Measurements from ENCODE around the gene RNF220.

The RNF220 gene

DNA sequence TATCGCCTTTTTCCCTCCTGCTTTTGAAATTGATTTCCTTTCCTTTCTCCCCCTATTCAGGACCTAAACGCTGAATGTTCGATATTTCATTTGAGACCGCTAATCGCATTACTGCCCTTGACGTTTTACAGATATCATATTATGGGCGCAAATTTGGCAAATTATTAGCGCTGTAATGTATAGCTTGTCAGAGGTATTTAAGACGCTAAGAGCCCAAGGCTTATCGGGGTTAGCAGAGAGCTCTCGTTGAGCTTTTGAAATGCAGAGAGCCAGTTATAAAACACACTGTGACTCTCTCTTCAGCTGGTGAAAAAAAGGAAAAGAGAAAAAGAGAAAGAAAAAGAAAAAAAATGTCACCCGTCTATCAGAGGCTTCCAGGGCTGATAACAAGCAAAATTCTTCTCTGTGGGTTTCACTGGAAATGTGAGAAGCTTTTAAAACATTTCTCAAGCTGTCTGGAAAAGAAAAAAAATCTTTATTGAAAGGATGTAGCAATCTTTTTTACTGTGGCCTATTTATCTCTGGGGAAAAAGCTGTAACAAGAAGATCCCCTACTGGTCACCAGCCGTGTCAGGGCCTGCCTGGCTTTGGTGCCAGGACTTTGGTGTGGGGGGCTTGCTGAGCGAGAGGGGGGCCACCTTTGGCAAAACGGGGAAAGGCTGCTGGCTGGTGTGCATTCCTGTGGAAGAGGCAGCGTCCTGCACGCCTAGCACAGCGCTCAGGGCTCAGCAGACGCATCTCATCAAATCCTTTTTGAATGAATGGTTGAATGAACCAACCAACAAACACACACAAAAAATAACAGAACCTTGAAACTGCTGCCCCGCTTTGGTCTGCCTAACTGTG lies 119.8 kb downstream of the RNF220 start:
- no peak for DNase-seq

DNA sequence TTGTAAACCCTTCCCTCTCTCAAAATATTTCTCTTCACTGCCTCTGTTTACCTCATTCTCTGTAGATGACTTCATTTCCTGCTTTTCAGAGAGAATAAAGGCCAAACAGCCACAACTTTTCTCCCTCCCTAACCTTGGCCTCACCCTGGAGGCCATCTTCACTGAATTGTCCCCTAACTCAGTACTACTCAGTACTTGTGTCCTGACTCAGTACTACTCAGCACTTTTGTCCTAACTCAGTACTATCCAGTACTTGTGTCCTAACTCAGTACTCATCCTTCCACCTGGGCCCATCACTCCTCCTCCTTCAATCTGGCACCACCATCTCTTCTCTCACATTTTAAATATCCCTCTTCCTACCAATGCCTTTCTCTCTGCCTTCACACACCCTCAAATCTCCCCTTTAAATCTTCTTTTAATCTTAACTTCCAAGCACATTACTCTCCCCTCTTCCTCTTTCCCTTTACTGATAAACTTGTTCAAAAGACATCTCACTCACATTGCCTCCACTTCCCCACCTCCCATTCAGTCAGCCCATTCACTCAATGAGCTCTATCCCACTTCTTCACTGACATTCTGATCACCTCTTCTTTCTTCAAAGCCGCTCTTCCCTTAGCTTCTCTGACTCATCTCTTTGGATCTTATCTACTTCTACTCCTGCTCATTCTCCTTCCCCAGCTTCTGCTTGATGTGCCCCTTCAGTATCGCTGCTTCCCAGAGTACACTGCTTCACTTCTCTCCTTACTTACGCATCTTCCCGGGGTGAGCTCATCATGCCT lies 121.4 kb downstream of the RNF220 start:
- no peak for DNase-seq

DNA sequence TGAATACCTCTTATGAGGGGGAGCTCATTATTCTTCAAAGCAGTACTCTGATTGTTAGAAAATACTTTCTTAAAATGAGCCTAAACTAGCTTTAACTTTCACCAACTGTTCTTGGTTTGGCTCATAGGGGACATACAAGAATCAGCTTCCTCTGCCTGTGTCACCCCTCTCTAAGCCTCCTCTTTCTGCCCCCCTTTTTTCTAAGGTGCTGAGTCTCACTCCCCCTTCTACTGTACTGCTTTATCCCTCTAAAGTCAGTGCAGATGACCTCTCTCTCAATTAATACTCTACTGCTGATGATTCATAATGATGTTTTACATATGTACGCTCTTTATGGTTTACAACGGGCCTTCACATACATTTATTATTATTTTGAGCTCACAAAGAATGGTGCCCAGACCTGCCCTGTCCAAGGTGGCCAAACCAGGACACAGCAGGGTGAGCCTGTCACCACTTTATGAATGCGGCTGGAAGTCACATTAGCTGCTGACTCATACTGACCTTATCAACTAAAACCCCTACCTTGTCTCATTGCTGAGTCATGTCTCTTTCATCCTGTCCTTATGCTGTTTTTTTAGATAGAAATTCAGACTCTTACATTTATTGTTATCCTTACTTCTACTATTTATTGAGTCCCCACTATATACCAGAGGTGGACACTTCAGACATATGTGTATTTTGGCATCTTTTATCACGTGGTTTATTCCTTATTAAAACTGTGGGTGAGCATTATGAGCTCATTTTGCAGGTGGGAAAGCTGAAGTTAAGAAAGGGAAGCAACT lies 126.9 kb downstream of the RNF220 start:
- DNase-seq: no peak

DNA sequence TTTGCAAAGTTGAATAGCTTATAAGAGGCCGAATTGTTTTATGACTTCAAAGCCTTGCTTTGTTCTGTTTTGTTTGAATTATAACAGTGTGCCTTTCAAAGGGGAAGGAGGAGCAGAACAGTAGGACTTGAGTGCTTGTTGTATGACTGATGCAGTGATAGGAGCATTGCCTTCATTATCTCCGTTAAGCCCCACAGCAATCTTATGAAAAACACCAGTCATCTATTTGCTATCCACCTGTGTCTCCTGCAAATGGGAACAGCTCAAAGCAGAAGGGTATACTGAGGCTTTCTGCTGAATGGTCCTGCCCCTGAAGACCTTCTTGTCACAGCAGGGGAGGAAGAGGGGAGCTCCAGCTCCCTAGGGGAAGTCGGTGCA lies 127.5 kb downstream of the RNF220 start:
- DNase-seq: no peak

DNA sequence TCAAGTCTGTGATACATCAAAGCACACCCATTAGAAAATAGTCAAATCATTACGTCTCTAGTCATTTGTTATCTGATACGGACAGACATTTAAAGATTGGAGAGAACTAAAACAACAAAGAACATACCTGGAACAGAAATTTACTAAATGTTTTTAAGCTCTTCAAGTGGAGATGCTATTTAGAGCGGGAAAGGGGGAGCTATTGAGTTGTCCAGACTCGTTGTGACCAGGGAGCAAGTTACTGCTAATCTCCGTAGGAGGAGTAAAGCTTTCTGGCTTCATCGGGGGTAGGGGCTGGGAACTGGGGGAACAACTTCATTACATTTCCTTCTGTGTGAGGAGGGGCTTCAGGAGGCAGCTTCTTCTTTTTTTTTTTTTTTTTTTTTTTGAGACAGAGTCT lies 129.7 kb downstream of the RNF220 start:
- DNase-seq: no peak

DNA sequence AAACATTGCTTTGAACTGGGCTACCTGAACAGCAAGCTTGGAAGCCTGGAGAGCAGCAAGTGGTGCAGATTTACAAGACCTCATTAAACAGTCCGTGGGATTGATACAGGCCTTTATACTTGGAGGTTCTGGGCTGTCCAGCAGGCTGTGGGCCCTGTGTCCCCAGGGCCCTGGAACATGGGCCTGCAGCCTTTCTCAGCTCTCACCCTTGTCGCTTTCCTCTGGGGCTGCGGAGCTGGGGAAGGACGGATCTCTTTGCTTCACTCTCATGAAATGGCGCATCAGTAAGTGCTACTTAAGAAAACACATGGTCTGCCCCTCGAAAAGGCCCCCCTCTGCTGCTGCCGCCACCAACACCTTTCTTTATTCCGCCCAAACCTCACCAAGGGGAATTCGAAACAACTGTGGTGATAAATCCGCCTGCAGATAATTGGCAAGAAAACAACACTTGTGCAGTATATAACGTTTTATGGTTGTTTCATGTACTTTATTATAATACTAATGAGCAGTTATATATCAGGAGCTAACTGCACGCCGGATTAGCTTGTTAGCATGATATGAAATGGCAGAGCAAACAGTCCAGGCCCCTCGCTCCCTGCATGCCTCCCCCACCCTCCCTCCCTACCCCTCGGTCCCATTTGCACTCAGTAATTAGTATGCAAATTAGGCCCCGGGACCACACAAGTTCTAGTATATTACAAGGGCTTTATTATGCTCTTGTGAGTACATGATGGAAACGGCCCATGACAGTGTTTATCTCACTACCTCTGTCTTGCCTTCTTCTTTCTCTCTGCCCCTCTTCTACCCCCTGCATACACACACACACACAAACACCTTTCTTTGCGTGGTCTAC lies 131.5 kb downstream of the RNF220 start:
- DNase-seq: no peak

DNA sequence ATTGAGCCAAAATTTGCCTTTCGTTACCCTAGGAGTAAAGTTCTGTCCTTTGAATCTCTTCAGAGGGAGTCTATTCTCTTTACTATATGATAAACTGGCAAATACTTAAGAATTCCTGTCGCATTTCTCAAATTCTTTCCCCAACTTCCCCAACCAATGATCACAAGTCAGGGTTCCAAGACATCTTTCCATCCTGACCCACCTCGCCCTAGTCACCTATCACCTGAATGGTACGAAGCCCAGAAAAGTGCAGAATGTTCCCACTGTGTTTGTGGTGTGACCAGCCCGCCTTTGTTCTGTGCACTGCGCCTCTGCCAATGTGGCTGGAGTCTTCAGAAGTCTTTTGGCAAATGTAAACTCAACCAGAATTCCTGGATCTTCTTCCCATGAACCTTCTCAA lies 132.5 kb downstream of the RNF220 start:
- no peak for DNase-seq

DNA sequence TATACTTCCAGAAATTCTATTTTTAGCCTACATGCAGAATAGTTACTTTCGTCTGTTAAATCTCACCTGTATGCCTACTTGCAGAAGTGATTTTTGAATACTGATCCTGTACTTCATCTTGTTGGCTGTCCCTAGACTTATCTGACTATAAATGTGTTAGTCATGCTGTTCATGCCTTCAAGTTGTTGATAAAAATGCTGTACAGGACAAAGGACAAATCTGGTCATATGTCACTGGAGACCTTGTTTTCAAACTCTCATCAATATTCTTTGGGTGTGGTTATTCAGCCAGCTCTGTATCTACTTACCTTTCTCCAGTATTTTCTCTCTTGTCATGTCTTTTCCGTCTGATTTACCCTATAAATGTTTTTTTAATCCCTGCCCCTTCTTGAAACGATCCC lies 132.9 kb downstream of the RNF220 start:
- no peak for DNase-seq

DNA sequence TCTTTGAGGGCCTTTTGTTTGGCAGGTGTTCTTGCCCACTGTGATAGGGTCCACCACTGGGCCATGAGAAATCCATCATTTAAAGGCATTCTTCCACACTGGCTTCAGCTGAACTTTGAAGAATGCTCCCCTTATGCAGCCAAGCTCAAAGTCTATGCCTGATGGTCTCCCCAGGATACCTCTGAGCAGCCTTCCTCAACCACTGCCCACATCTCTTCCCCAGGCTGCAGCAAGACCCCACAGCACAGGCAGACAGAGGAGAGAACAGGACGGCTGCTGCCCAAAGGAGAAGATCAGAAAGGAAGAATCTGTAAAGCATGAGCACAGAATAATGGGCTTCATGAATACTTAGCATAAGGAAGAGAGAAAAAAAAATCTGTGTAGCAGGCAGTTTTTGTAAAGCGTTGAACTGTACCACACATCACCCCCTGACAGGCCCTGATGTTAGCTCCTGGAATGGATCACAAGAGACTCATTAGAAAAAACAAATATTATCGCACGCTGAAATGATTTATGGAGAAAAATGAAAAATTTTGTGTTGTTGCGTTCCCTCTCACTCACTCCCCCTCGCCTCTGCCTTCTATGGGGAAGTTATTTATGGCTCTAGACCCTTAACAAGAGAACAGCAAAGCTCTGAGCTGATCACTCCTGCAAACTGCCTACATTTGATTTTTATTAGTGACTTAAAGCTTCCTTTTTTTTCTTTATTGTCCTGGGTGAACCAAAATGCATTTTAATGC lies 135.1 kb downstream of the RNF220 start:
- DNase-seq: no peak

DNA sequence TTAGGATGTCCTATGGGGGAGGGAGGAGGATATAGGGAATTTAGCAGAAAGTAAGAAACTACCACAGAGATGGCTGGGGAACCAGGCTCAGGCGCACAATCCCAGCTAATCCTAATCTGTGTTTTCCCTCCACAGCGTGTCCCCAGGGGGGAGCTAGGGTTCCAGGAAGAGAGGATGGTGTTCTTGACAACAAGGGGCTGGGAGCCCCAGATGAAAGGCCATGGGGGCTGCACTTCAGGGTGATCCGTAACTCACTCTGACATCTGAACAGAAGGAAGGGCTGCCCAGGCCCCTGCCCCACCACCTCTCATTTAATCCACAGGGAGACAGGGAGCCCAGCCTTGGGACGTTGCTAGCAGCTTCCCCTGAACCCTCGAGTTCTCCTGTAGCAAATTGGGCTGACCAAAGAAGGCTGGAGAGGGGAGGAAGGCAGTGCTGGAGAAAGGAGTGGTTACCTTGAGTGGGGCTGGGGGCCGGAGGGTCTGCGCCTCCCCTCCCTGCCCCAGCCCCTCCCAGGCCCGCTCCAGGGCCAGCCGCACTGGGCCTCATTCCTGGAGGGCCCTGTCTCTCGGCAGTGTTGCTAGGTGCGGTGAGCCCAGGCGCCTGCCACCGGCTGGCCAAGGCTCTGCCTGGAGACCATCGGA lies 137.5 kb downstream of the RNF220 start:
- no peak for DNase-seq

DNA sequence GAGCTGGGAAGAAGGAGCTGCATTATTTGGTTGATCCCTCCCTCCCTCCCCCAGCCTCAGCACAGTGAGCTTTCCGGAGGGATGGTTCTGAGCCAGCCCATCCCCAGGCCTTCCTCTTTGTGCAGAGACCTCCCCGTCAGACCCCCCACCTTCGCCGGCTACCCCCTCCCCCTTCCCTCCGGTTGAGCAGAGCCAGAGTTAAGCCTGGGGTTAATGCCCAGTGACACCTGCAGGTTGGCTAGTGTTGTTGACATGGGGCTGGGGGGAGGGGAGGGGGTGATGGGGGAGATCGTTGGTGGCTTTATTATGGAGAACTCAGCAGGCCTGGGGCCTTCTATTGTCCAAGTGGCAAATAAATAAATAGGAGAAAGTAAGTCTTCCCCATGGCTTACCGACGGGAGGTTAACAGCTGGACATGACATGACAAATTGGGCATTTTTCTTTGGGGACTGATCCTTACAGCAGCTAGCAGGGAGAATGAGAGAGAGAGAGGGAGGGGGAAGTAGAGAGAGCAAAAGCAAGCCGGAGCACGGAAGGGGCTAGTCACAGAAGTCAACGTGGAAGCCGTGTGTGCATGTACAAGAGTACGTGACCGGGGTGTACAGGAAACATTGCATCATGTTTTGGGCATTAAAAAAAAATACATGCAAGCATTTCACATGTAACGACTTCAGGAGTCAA lies 138.1 kb downstream of the RNF220 start:
- DNase-seq: no peak

DNA sequence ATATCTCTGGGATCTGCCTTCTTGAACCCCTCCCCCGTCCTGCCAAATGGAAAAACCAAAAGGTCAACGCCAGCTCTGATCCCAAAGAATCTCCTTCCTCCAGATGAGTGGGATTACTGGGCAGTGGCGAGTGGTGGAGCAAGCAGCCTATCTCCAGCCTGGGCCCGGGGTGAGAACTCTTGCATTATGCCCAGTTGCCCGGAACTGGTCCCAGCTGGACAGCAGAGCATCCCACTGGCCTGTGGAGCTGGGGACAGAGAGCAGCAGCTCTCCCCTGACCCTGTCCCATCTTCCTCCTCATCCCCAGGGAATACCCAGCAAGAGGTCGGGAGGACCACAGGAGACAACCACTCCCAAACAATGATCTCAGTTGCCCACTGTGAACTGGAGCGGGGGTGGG lies 138.7 kb downstream of the RNF220 start:
- DNase-seq: no peak

DNA sequence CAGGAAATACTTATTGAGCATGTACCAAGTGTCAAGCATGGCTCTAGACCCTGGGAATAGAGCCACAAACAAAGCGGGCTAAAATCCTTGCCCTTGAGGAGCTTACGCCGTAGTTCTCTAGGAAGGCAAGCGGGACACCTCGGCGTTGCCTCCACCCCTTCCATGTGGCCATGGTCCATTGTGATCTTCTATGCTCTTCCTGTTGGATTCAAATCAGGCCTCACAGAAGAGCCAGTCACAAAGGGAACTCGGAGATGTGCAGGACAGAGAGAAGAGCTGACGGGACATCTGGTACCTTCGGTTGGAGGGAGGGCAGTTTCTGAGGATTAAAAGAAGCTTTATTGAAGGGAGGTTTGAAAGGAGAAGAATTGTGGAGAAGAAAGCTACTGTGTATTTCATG lies 139.9 kb downstream of the RNF220 start:
- no peak for DNase-seq

DNA sequence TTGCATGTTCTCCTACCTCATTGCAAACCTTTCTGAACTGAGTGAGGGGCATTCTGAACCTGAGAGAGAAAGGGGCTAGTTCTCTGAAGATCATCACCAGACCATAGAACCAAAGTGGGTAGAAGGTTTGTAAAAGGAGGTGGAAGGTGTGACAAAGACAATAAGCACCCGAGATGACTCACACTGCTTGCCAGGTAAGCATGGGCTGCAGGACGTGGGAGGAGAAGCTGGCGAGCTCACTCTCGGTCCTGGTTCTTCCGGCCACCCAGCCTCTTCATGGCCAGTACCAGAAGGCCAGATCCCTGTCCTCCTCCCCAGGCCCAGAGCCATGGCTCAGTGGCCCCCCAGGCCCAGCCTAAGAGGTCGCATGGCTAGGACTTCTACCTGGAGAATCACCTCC lies 140.9 kb downstream of the RNF220 start:
- DNase-seq: no peak

DNA sequence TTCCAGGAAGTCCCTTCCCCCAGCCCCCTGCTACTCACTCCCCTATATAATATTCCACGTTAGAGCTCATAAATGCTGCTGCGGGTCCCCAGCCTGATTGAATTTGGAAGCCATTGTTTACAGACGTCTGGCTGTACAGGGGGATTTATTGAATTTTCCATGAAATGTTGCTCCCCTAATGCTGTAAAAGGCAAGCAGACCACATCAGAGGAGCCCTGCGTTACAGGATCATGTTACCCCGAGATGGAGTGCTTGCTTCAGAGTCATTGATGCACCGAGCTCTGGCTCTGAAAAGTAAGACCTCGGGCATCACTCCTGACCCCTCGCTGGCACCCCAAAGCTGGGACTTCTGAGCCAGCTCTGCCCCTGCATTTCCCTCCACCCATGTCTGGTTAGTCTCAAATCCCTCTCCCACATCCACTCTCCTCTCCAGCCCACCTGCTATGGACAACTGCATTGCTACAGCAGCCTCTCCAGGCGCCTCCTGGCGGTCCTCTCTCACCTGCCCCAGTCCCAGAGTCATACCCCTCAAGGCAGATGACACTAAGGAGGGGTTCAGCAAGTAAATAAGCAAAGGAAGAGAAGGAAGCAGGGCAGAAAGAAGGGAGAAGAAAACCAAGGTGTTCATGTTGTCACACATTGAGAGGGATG lies 141.5 kb downstream of the RNF220 start:
- no peak for DNase-seq

DNA sequence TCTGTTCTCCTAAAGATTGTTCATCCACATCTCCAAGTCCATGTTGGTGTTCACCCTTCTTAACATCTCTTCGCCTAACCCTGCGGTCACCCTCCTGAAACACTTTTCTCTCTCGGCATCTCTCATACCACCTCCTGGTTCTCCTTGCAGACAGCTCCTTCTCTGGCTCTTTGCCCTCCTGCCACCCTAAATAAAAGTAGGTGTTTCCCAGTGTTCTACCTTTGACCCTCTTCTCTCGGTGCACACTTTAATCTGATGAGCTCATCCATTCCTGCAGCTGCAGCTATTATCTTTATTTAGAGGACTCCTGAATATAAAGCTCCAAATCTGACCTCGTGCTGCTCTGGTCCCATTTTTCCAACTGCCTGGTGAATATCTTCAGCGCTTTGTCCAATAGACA lies 142.3 kb downstream of the RNF220 start:
- DNase-seq: no peak

DNA sequence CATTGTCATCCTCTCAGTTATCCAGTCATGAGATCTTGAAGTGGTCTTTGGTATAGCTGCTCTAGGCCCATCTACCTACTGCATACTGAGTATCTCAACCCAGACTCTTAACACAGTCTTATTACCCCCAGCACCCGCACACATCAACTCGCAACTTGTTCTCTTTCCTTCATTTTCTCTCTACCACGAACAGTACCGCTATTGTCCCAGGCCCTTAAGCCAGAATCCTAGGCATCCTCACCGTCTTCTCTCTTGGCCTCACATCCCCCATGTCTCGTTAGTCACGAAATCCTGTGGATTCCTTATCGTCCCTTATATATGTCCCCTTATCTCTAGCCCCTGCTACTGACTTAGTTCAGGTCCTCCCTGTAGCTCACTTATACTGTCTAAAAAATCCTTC lies 142.8 kb downstream of the RNF220 start:
- DNase-seq: no peak

DNA sequence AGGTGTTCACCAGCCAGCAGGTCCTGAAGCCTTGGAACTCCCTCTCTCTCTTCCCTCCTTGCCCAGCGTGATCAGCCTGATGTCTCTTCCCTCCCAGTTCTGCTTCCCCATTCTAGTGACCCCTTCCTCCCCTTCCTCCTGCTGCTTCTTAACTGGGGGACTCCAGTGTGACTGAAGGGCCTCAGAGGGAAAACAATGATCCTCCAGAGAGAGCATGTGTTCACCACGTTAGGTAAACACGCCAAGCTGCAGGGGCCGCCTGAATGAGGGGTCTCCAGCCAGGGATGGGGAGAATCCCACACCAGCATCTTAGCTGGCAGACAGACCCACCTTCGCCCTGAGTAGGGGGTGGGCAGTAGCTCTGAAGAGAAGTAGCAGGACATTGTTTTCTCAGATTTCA lies 144.5 kb downstream of the RNF220 start:
- DNase-seq: no peak

DNA sequence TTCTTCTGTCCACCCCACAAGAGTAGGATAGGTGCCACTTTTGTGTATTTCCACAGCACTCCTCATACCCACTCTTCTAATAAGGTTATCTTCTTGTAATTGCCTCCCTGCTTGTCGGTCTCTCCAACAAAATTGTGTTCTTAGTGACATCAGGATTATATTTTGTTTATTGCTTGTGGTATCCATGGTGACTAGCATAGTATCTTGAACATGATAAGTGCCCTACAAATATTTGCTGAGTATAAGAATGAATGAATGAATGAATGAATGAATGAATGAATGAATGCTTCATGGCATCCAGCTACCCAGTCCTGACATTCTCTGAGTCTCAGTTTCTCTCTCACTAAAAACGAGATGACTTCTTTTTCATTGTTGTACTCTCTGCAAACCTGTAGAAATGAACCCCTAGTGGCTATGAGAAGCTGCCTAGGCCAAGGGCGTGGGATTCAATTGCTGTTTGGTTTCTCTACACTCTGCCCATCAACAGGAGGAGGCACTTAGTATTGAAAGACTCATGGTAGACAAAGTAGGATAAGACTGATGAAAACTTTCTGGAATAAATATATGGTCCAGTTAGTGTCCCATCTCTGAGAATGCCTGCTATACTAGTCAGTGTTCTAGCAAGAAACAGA lies 148.2 kb downstream of the RNF220 start:
- no peak for DNase-seq

DNA sequence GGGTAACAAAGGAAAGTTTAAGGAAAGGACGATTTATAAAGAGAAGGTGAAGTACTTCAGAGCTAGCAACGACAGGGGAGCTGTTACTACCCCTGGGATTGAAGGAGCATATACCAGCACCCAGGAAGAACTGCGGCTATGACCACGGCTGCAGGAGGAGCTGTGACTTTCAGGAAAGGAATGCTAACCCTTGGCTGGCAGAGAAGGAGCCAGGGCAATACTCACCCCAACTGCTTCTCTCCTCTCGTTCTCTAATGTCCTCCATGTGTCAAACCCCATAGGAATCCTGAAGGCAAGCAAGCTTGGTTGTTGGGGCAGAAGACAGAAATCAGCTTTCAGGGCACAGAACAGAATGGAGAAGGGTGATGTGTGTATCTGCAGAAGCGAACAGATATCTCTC lies 148.7 kb downstream of the RNF220 start:
- no peak for DNase-seq

Data from AML-193 (cell line).